Renal pelvis (tissue), 4 donors: ENCODE data around the gene CSNK1E. TPM values are rescaled to one million over a fixed set of nuclear protein-coding genes. Genes with fewer than 3 reads are reported as not detected.

Experiments used
- DNase-seq: peaks from one replicate; pipeline ENCODE4 v3.0.0-alpha.2; 2013
- polyA plus RNA-seq, 3 donors: library from polyadenylated mRNA; unstranded; fragments of 120-200 nt; gene quantifications; one replicate each; pipeline ENCODE4 v1.2.1, GENCODE V29; 2013; ENCODE audit not compliant: insufficient read length in 3 of 3

The CSNK1E gene
- polyA plus RNA-seq, 3 donors, result 136 to 196 (median 163) TPM

DNA sequence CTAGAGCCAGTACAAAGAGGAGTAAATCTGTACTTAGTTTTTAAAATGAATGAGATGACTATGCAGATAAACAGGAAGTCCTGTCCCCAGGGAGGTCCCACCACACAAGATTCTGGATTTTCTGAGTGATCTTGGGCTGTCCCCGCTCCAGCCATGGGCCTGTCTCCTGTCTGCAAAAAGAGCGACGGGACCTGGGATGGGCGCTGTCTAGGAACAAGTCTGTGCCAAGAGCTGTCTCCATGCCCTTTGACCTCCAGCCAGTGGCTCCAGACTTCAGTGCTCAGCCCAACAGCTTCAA is 6.0 kb downstream of the CSNK1E start:
- no peak for DNase-seq

DNA sequence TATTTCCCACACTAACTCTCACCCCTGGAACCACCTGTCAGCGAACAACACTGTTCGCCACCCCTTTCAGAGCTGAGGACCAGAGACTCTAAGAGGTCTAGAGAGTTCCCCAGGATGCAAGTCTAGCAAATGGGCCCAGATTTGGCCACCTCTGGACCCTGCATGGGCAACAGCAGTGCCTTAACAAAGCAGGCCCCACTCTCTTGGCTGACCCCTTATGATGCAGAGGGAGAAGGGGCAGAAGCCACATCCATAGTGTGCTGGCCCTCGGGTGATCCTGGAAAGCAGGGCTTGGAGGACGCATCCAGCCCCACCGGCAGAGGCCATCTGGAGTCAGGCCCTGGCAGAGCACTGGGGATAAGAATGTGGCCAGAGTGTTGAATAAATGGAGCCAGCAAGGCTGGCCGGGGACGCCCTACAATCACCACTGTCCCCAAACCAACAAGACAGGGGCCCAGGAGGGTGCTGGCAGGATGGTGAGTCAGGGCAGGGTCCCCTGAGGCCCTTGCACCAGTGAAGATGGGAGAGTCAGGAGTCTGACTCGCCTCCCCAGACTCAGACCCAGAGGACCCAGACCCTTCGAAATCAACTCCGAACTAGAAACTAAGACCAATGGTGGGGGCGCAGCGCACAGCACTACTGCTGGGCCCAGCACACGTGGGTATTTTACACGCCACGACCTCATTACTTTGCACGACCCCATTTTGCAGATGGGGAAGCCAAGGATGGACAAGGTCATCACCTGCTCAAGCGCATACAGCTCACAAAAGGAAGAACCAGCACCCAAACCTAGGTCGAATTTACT is 6.5 kb downstream of the CSNK1E start:
- no peak for DNase-seq

DNA sequence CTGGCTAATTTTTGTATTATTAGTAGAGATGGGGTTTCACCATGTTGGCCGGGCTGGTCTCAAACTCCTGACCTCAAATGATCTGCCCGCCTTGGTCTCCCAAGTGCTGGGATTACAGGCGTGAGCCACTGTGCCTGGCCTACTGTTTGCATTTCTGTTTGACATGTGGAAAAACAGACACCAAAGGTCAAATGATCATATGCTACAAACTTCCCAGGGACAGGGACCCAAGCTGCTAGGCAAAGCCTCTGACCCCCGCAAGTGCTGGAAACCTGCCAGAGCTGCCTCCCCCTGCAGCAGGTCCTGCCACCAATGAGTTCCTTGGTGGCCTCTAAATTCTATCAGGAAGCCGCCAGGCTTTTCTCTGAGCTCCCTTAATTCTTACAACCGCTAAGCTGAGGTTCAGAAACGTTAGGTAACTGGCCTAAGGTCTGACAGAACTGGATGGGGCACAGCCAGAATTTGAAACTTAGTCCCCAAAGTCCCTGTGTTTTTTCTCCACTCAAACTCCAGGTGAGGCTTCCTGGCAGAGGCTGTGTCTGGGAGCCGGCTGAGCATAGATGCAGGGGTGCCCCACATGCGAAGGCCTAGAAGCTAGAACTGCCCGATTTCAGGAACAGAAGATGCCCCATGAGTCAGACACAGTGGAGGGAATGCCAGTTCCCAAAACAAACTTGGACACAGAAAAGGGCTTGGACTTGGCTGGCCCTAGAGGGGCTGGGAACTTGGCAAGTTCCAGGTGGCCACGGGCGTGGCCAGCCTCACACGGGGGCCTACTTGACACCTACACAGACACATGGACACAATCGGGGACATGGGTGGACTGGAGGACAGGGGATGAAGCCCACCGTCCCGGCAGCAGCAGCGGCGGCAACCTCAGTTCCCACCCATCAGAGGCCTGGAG is 7.4 kb downstream of the CSNK1E start:
- DNase-seq, result no peak

DNA sequence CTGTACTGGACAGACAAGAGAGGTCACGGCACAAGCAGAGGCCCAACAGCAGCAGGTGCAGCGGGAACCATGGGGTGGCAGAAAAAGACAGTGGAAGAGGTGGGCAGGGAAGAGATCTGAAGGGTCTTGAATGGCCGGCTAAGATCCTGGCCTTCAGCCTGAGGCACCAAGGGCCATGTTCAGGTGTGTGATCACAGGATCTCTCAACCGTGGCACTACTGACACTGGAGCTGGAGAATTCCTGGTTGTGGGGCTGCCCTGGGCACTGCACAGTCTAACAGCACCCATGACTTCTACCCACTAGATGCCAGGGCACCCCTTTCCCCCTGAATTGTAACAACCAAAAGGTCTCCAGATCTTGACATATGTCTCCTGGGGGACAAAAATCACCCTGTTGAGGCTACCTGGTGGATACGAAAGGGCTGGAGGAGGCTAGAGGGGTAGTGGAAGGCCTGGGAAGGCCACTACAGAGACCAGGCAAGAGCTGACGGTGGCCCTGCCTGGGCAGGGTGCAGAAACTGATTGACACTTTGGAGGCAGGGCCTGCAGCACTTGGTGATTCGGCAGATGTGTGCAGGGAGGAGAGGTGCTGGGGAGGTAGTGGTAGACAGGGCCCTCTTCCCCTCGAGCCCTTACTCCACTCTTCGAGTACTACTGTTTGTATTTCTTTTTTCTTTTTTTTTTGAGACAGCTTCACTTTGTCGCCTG is 8.3 kb downstream of the CSNK1E start:
- no peak for DNase-seq

DNA sequence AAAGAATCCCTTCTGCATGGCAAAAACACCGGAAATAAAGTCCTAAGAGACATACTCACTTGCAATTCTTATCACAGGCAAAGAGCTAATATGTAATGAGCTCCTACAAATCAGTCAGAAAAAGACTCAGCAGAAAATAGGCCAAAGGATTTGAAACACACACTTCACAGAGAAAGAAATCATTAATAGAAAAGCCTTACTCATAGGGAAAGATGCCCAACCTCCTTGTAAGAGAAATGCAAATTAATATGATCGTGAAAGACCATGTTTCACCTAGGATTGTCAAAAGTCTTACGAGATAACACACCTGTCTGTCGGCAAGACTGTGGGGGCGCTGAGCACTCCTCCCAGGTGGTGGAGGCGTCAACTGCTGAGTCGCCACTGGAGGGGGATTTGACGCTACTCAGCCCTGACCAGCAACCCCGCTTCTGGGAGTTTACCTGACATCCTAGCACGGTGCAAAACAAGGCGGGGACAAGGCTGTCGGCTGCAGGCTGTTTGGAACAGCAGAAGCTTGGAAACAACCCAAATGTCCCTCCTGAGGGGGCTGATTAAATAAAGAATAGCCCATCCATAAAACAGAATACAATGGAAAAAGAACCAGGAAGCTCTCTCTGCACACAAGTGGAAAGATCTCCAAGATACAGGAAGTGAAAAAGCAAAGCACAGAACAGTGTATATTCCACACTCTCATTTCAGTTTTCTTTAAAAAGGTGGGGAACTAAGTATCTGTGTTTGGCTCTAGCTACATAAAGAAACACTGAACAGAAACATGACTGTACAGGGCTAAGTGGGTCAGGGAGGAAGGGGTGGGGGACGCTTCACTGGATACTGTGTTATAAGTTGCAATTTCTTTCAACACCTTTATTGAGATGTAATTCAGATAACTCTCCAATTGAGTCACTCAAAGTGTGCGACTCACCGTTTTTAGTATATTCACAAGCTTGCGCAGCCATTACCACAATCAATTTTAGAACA is 11.5 kb downstream of the CSNK1E start:
- DNase-seq, result peak; percentile 22

DNA sequence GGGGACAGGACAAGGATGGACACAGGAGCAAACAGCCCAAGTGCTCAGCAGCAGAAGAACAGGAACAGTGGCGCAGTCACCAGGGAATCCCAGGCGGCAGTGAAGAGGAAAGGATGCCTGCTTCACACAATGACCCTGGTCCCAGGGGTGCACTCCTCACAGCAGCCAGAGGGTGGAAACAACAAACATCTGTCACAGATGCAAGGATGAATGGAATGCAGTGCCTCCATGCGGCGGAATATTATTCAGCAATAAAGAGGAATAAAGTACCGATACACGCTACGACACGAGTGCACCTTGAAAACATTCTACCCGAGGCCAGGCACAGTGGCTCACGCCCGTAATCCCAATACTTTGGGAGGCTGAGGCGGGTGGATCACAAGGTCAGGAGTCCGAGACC is 12.7 kb downstream of the CSNK1E start:
- DNase-seq, result no peak

DNA sequence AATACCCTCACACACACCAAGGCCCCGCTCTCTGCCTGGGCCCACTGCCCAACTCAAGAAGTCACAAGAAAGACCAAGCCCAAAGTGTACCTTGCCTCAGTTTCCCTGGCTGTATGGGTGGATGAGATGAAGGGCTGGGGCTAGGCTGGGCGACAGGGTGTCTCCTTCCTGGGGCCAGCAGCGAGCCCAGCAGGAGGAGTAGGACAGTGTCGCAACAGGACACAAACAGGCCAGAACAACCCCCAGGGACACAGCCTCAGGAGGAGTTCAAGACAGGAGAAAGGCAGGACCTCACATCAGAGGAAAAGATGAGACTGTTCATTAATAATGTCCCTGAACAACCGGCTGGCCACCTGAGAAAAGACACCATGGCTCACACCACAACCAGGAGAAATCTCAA is 13.3 kb downstream of the CSNK1E start:
- no peak for DNase-seq

DNA sequence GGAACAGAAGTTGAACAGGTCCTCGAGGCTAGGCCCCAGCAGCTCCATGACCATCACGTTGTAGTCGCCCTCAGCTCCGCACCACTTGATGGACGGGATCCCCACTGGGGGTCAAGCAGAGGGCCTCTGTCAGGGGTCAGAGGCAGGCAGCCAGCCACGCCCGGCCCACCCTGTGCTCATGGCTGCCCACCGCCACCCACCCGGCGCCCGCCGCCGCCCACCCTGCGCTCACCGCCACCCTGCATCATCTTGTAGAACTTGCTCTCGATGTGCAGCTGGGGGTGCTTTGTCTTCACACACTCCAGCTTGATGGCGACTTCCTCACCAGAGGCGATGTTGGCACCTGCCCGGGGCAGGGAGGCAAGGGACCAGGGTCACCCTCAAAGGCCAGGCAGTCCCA is 14.3 kb downstream of the CSNK1E start:
- no peak for DNase-seq

DNA sequence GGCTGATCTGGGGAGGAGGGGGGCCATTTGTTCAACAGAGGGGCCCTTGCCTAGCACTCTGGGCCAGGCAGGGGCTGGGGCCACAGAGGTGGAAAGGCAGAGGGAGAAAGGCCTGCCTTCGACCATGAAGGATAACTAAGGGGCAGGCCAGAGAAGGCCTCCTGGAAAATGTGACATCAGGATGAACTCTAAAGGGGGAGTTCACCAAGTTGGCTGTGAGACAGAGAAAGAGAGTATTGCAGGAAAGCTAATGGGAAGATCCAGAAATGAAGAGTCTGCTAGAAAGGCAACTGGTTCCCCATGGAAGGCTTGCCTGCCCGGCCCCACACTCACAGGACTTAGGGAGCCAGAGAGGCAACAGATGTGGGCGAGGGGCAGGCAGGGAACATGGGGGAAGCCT is 16.3 kb downstream of the CSNK1E start:
- DNase-seq, result no peak

DNA sequence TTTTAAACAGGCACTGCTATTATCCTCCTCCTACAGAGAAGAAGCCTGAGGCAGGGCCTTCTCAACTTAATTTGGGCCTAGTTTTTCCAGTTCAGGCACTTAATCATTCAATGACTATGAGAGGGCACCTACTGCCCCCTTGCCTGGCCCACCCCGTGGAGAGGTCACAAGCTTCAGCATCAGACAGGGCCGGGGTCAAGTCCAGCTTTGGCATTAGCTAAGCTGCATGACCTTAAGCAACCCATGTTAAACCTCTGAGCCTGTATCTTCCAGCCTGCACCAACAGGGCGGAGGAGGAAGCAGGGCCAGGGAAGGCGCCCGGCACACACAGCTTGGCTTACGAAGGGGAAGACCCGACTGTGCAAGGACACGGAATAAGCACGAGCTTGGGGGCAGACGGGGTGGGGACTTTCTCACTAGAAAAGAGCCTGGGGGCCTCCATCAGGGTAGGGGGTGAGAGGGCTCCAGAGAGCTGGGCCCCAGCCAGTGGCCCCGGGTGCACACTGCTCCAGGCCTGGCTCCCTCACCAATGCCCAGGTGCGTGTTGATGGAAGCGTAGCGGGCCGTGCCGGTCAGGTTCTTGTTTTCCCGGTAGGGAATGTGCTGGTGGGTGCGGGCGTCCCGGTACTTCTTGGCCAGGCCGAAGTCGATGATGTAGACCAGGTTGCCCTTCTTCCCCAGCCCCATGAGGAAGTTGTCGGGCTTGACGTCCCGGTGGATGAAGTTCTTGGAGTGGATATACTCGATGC is 16.9 kb downstream of the CSNK1E start:
- no peak for DNase-seq

DNA sequence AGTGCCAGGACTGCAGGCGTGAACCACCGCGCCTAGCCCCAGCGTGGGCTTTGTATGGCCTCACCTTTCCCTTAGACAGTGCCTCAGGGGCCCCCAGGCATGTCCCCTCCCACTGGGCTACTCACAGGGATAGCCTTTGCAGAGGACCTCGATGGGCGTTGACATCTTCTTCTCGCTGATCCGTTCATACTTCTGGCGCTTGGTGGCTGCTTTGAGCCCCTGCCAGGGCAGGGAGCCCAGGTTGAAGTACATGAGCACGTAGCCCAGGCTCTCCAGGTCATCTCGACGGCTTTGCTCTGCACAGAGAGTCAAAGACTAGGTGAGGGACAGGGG is 17.5 kb downstream of the CSNK1E start:
- DNase-seq, result no peak

DNA sequence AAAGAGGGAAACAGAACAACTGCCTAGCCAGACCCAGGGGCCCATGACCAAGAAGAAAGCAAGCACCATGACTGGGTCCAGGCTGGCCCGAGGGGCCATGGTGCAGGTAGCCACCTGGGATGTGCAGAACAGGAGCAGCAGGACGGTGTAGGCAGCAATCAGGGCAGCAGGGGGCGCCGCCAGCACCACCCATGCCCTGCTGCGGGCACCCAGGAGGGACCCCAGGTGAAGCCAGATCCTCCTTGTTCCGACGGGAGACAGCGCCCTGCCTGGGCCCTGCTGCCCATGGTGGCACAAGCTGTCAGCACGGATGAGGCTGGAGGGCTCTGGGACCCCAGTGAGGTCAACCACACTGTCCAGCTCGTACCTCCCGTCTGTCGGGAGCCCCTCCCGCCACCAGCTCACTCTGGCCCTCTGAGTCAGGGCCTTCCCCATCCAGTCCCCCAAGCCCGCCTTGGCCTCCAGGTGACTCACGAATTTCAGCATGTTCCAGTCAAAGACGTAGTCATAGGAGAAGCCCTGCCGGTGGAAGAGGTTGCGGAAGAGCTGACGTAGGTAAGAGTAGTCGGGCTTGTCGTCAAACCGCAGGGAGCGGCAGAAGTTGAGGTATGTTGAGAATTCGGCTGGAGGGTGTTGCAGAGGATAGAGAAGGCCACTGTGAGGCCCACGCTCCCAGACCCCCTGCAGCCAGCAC is 18.8 kb downstream of the CSNK1E start:
- no peak for DNase-seq

DNA sequence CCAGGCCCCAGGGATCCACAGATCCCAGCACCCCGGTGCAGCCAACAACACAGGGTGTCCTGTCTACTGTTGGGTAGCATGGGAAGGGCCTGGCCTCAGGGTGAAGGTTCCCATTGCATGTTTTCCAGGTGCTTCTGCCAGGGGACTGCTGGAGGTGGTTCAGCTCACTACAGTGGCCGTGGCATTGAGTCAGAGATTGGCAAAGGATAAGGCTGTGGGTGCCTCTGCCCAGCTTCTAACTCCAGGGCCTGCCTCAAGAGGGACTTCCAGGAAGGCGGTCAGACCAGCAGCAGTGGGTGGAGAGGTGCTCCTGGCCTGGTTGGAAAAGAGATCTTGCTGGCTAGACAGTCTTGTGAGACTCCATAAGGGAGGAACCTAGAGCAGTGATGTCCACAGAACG is 20.9 kb downstream of the CSNK1E start:
- no peak for DNase-seq

DNA sequence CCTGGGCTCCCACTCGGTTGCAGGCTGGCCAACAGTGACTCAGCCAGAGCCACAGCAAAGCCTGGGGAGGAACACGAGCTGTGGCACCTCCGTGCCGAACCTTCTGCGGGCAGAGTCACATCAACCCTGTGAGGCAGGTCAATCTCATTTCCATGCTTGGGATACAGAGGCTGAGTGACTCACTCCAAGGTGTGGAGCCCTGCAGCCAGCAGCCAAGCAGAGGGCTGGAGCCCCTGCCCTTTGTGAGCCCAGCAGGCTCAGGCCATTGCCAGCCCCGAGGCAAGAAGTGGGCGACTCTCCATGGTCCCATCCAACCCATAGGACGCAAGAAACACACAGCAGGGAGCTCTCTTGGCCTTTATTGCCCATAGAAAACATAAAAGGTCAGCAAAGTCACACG is 21.4 kb downstream of the CSNK1E start:
- DNase-seq, result no peak

DNA sequence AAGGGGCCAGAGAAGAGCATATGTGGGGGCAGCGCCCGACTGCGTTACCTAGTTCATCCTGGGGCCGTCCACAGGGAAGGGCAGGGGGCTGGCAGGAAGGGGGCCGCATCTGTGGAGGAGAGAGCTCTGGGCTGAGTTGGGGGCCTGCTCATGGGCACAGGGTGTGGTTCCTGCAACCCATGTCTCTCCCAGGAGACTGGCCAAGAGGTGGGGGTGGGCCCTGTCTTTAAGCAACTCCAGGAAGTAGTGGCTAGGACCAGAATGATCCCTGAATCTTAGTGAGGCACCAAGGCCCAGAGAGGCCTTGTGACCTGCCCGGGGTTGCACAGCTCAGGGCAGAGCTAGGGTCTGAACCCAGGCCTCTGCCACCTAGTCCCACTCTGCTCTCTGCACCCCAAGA is 21.9 kb downstream of the CSNK1E start:
- no peak for DNase-seq

DNA sequence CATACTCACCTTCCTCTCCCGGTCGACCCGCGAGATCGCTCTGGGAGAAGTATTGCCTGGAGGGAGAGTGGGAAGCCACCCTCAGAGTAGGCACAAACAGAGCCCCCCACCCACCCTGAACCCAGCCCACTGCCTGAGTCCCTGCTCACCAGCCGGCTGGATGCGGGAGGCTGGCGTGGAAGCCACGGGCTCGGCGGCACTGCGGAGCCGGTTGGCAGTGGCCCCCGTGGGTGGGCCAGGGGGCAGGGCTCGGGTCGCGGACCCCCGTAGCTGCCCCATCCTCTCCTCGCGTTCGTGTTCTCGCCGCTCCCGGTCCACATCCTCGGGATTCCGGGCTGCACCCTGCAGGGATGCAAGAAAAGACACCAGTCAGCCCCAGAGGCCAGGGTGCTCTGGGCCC is 23.0 kb downstream of the CSNK1E start:
- DNase-seq, result no peak

DNA sequence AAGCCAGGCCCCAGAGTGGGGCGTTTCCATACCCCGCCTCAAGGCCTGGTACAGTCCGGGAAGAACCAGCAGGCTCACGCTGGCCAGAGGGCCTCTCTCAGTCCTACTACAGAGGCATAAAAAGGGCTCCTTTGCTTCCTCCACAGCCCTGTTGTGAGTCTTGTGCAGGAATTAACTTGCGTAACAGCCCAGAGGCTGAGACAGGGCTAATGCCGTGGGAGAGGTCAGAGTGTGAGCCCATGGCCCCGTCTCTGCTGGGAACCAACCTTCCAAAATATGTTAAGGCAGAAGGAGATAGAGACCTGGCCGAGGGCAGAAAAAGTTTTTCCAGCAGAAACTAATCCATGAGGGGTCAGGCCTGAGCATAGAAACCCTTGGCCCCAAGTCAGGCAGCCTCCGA is 24.5 kb downstream of the CSNK1E start:
- DNase-seq, result no peak

DNA sequence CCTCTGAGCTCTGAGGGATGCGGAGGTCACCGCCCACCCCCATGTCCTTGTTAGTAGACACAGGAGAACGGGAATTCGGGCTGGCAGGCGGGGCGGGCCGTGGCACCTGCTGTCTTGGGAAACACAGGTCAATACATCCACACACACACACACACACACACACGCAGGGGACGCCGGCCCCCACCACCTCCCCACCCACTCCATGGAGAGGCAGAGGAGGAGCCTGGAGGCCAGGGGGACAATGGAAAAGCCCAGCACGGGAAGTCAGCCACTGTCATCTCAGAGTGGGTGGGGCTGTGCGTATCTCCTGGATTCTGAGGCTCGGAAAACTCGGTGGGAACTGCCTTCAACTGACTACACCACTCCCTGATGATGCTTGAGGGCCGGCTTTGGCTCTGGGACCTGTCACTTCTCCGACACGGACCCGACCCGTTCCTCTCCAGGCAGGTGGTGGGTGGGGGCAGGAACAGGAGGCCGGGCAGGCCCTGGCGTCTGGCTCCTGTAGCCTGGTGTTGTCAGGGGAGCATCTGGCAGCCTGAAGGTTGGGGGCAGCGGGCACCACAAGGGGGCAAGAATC is 25.9 kb downstream of the CSNK1E start:
- no peak for DNase-seq

DNA sequence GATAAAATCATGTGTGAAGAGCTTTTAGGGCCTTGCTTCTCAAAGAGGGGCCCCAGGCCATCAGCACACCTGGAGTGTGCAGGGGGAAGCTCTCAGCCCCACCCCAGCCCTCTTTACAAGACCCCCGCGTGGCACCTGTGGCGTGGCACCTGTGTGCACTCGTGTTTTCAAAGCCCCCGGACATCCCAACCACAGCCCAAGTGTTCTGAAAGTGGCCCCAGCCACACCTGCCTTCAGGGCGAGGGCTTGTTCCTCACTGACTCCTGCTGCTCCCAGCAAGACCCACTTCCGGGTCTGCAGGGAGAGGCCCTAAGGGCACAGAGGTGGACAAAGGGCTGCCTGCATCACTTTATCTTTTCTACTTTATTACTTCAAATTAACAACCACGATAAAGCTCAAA is 26.9 kb downstream of the CSNK1E start:
- DNase-seq, result no peak

DNA sequence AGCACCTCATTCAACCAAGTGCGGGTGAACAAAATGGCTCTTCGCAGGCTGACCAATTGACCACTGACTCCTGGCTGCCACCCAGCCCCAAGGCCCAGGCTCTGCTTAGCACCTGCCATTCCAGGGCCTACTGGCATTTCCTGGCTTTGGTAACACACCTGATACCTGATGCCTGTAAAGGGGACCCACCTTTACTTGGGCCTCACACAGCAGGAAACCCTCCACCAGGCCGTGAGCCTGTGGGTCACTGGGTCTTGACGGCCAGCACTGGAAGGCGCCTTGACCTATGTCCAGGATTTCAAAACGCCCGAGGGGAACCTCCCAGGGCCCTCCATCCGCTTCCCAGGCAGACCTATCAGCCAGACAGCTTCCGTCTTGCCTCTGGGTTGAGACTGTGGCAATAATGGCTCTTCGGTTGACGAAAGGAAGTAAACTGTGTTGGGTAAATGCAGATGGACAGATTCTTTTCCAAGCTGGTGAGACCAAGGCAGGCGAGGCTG is 27.6 kb downstream of the CSNK1E start:
- DNase-seq, result no peak
